Gastrocnemius medialis (tissue), 4 donors: ENCODE measurements around the gene STK11IP. TPM values are rescaled to one million over a fixed set of nuclear protein-coding genes. Genes with fewer than 3 reads are reported as not detected.

ENCODE experiments used
- ATAC-seq, 2 donors: fragments of 150-250 bp; one replicate each; pipeline ENCODE4 v1.9.1; 2016
- DNase-seq, 2 donors: peaks; one replicate each; pipeline ENCODE4 v3.0.0-alpha.2; 2019
- H3K27ac ChIP-seq, 4 donors: fragments of 200-600 bp; sonication (generic); 1 replicate in 1 of 4; 2 replicates in 3 of 4; pipeline ENCODE4 v1.5.1; 2016 to 2018; ENCODE audit warnings: mild to moderate bottlenecking in 2 of 4, moderate library complexity in 1 of 4
- H3K27me3 ChIP-seq, 3 donors: fragments of 200-600 bp; sonication (generic) in 2 of 3; 1 replicate in 1 of 3; 2 replicates in 2 of 3; pipeline versions ENCODE4 v1.5.1 to v1.6.0; 2016 to 2019; ENCODE audit warnings: mild to moderate bottlenecking in 1 of 3, moderate library complexity in 1 of 3
- H3K36me3 ChIP-seq, 2 donors: fragments of 200-600 bp; sonication (generic) in 1 of 2; one replicate each; pipeline ENCODE4 v1.5.1; 2017 to 2018
- H3K4me1 ChIP-seq, 2 donors: fragments of 200-600 bp; sonication (generic) in 1 of 2; one replicate each; pipeline ENCODE4 v1.5.1; 2016 to 2017; ENCODE audit warnings: mild to moderate bottlenecking in 2 of 2
- H3K4me3 ChIP-seq, 4 donors: fragments of 200-600 bp; sonication (generic) in 3 of 4; 1 replicate in 1 of 4; 2 replicates in 3 of 4; pipeline ENCODE4 v1.5.1; 2016 to 2019; ENCODE audit warnings: mild to moderate bottlenecking in 2 of 4
- H3K9me3 ChIP-seq, 3 donors: fragments of 200-600 bp; sonication (generic) in 2 of 3; 1 replicate in 1 of 3; 2 replicates in 2 of 3; pipeline ENCODE4 v1.5.1; 2016 to 2019
- POLR2A ChIP-seq, 2 donors: fragments of 450-650 bp; IDR thresholded peaks; one replicate each; pipeline ENCODE4 v1.6.1; 2017; ENCODE audit warnings: antibody characterized with exemption in 2 of 2, mild to moderate bottlenecking in 2 of 2, moderate library complexity in 2 of 2
- in situ Hi-C, 4 donors: fragments of 200-750 bp; cut with MboI; loops; one replicate each; pipeline versions ENCODE4 v1.15.0 to v1.8.0; 2017; ENCODE audit warnings: low sequenced_read_pairs in 4 of 4
- intact Hi-C: fragments of 100-400 bp; cut with DNase I; formaldehyde crosslinking; loops from one replicate; pipeline ENCODE4 v1.15.1; 2023; ENCODE audit warnings: low total_unique reads
- total RNA-seq, 4 donors: library from RNA; depleted of rRNA; stranded (reverse); fragments of >200 nt; gene quantifications; one replicate each; pipeline versions ENCODE4 v1.1.0 to v1.2.3, GENCODE V29; 2016
- TF ChIP-seq, protein P1 (sequence below), 5 experiments: fragments of 450-650 bp in 3 of 5; fragments of 200-600 bp in 2 of 5; sonication (generic) in 2 of 5; IDR thresholded peaks in 4 of 5; conservative IDR thresholded peaks in 1 of 5; 1 replicate in 4 of 5; 2 replicates in 1 of 5; pipeline ENCODE4 v1.5.1; 2016 to 2019; ENCODE audit warnings: antibody characterized with exemption in 5 of 5, mild to moderate bottlenecking in 3 of 5, moderate library complexity in 3 of 5

Gene STK11IP
- total RNA-seq, 4 donors from 2014 or later, result 5.4 to 7.5 (median 6.5) TPM

DNA sequence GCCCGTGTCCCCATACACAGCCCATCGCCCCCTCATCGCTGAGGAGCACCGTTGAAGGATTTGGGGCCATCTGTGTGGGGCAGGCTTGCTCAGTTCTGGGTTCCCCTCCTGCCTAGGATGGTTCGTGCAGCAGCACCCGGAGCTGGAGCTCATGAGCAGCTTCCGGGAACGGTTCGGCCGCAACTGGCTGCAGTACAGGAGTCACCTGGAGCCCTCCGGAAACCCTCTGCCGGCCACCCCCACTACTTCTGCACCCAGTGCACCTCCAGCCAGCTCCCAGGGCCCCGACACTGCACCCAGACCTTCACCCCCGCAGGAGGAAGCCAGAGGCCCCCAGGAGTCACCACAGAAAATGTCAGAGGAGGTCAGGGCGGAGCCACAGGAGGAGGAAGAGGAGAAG lies 10.3 kb downstream of the STK11IP start:
- Histone ChIP-seq H3K36me3 (peaks cover 0 to 65% of the 10 kb centered on the region in 2 donors), H3K27ac (no peak overlapping the region), H3K27me3 (no peaks in the 10 kb centered on the region), H3K9me3 (no peaks in the 10 kb centered on the region), H3K4me3 (no peak overlapping the region), H3K4me1 (peaks cover 0 to 4% of the 10 kb centered on the region in 2 donors)
- intact Hi-C loops (no loop called here), in situ Hi-C loops (no loop called here)
- ATAC-seq (no peak), DNase-seq (no peak)
- no peak for TF ChIP-seq POLR2A (IDR thresholded peaks at IDR 0.05)
- TF ChIP-seq, protein P1, sequence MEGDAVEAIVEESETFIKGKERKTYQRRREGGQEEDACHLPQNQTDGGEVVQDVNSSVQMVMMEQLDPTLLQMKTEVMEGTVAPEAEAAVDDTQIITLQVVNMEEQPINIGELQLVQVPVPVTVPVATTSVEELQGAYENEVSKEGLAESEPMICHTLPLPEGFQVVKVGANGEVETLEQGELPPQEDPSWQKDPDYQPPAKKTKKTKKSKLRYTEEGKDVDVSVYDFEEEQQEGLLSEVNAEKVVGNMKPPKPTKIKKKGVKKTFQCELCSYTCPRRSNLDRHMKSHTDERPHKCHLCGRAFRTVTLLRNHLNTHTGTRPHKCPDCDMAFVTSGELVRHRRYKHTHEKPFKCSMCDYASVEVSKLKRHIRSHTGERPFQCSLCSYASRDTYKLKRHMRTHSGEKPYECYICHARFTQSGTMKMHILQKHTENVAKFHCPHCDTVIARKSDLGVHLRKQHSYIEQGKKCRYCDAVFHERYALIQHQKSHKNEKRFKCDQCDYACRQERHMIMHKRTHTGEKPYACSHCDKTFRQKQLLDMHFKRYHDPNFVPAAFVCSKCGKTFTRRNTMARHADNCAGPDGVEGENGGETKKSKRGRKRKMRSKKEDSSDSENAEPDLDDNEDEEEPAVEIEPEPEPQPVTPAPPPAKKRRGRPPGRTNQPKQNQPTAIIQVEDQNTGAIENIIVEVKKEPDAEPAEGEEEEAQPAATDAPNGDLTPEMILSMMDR (IDR thresholded peaks at IDR 0.05 in 4 of 5, conservative IDR thresholded peaks at IDR 0.05 in 1 of 5), result no peak

DNA sequence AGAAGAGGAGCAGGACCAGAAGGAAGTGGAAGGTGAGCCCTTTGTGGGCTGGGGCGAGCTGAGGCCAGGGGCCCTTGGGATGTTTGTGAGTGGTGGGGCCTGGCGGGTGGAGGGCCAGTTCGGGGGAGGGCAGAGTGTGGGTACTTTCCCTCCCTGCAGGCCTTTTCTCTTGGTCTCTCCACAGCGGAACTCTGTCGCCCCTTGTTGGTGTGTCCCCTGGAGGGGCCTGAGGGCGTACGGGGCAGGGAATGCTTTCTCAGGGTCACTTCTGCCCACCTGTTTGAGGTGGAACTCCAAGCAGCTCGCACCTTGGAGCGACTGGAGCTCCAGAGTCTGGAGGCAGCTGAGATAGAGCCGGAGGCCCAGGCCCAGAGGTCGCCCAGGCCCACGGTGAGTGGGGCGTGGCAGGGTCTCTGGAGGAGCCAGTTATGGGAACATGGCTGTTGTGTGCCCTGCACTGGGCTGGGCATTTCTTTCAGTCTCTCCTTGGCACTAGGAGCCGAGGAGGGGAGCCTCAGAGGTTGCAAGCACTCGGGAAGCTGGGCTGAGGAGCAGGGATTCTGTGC lies 10.8 kb downstream of the STK11IP start:
- intact Hi-C loops (no loop called here), in situ Hi-C loops (no loop called here)
- Histone ChIP-seq H3K36me3 (peaks cover 0 to 59% of the 10 kb centered on the region in 2 donors), H3K27ac (no peak overlapping the region), H3K4me3 (no peak overlapping the region), H3K27me3 (no peaks in the 10 kb centered on the region), H3K9me3 (no peaks in the 10 kb centered on the region), H3K4me1 (peaks cover 0 to 4% of the 10 kb centered on the region in 2 donors)
- ATAC-seq, result no peak
- TF ChIP-seq, protein P1 (IDR thresholded peaks at IDR 0.05 in 4 of 5, conservative IDR thresholded peaks at IDR 0.05 in 1 of 5), result no peak
- no peak for TF ChIP-seq POLR2A (IDR thresholded peaks at IDR 0.05)
- no peak for DNase-seq

DNA sequence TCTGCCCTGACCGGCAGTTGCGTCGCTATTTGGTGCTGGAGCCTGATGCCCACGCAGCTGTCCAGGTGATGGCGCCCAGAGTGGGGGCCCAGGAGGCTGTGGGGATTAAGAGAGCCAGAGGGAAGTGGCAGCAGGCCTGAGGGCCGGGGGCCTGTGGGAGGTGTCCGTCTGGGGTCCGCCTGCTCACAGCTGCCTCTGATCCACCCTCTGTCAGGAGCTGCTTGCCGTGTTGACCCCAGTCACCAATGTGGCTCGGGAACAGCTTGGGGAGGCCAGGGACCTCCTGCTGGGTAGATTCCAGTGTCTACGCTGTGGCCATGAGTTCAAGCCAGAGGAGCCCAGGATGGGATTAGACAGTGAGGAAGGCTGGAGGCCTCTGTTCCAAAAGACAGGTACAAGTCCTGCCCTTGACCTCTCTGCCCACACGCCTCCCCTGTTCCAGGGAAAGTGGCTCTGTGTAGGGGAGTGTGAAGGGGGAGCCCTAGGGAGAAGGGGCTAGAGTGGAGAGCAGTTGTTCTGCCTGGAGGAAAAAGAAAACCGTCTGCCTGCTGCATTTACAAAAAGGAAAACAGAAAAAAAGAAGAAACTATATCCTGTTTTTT lies 11.6 kb downstream of the STK11IP start:
- Histone ChIP-seq H3K9me3 (no peaks in the 10 kb centered on the region), H3K27me3 (no peaks in the 10 kb centered on the region), H3K4me1 (peaks cover 0 to 4% of the 10 kb centered on the region in 2 donors), H3K4me3 (no peak overlapping the region), H3K36me3 (peaks cover 0 to 58% of the 10 kb centered on the region in 2 donors), H3K27ac (peak overlapping the region in 1 of 4 donors; percentile 28)
- no peak for ATAC-seq
- in situ Hi-C loops (no loop called here), intact Hi-C loops (no loop called here)
- TF ChIP-seq, protein P1 (IDR thresholded peaks at IDR 0.05 in 4 of 5, conservative IDR thresholded peaks at IDR 0.05 in 1 of 5), result no peak
- TF ChIP-seq POLR2A (IDR thresholded peaks at IDR 0.05), result no peak
- no peak for DNase-seq

GRCh38 chr2:219611306-219611705 lies 13.6 kb downstream of the STK11IP start:
- ATAC-seq, result no peak

More at GRCh38 chr2:219611306-219611705, 13.6 kb downstream of the STK11IP start:
- Histone ChIP-seq H3K9me3 (no peaks in the 10 kb centered on the region), H3K27me3 (no peaks in the 10 kb centered on the region), H3K27ac (no peak overlapping the region), H3K4me1 (peaks cover 0 to 4% of the 10 kb centered on the region in 2 donors), H3K36me3 (peaks cover 0 to 68% of the 10 kb centered on the region in 2 donors), H3K4me3 (no peak overlapping the region)
- intact Hi-C loops, result no loop called here
- DNase-seq, result no peak
- no peak for TF ChIP-seq POLR2A (IDR thresholded peaks at IDR 0.05)
- TF ChIP-seq, protein P1 (IDR thresholded peaks at IDR 0.05 in 4 of 5, conservative IDR thresholded peaks at IDR 0.05 in 1 of 5), result no peak
- in situ Hi-C loops, result no loop called here
